Measurements from ENCODE around the gene ZNRF1.
"Not testable (repeated sequence)": the region's sequence is repeated elsewhere in the genome, so short reads cannot be mapped to it uniquely, and the experiment has no call there.

ZNRF1 gene

GRCh38 chr16:75016451-75017081 lies 17.7 kb downstream of the ZNRF1 start:
- Histone ChIP-seq H3K36me3 (ENCODE audit: control insufficient read depth in 4 of 4, insufficient read depth in 4 of 4, low read length in 3 of 4) (peaks cover 3 to 21% (median 13%) of the 10 kb centered on the region in 4 experiments), H3K4me1 (ENCODE audit: control extremely low read depth in 1 of 4, control insufficient read depth in 4 of 4, insufficient read depth in 4 of 4, low read length in 3 of 4) (peaks cover 16 to 33% (median 26%) of the 10 kb centered on the region in 4 experiments)
- H3K27me3 ChIP-seq (replicated peaks in 2 of 5; ENCODE audit: control insufficient read depth in 4 of 5, insufficient read depth in 5 of 5, low read length in 4 of 5); H3K4me3 ChIP-seq (ENCODE audit: control insufficient read depth in 1 of 7, extremely low read depth in 1 of 7, insufficient read depth in 4 of 7, low read depth in 2 of 7, low read length in 6 of 7); H3K9me3 ChIP-seq (ENCODE audit: control extremely low read depth in 1 of 5, control insufficient read depth in 4 of 5, insufficient read depth in 2 of 5, low read depth in 1 of 5, low read length in 4 of 5); POLR2A ChIA-PET; DNase-seq; H3K27ac ChIP-seq (ENCODE audit: insufficient read depth in 1 of 2, low read depth in 1 of 2, low read length in 2 of 2, poor library complexity in 1 of 2, severe bottlenecking in 2 of 2): not testable (repeated sequence)
- CTCF ChIA-PET: interaction anchor here (1.0 to 1.9 kb wide), 7 partner anchors 10 to 95 kb away, joined by 3 to 7 read pairs (median 4); no protein-coding TSS in a partner anchor
- 100% methylated on average over 8 of the region's 12 CpGs for WGBS (ENCODE audit: insufficient coverage)

DNA sequence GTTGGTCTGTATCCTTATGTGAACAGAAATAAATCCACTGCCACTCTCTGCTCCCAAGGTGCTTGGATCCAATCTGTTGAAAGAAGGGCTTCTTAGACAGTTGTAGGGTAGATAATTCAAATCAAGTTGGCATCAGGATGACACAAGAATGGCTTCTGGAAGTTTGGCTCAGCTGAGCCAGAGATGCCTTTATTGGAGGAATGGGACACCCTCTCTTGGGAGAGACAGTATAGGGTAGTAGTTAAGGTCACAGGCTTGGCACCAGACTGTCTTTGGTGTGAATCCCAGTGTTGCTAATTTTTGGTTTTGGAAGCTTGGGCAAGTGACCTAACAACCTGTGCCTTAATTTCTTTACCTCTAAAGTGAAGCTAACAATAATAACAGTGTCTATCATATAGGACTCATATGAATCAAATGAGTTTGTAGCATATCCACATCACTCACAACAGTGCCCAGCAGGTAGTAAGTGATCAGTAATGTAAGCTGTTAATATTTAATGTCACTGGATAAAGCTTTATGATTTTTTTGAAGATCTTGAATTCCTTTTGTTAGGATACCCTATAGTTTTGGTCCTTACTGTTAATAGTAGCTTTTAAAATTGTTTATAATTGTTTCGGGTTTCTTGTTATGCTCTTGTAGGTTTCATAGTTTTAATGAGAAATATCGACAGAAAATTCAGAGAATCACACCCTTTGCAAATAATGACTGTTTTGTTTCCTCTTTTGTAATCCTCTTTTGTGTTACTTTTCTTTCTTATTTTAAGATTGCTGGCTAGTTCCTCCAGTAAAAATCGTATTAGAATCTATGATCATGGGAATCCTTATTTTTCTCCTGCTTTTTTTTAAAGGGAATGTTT lies 19.1 kb downstream of the ZNRF1 start:
- Histone ChIP-seq H3K27ac (ENCODE audit: insufficient read depth in 1 of 2, low read depth in 1 of 2, low read length in 2 of 2, poor library complexity in 1 of 2, severe bottlenecking in 2 of 2) (peak overlapping the region in 1 of 2 experiments; percentile 54), H3K4me1 (ENCODE audit: control extremely low read depth in 1 of 4, control insufficient read depth in 4 of 4, insufficient read depth in 4 of 4, low read length in 3 of 4) (peaks cover 4 to 22% (median 15%) of the 10 kb centered on the region in 4 experiments), H3K9me3 (ENCODE audit: control extremely low read depth in 1 of 5, control insufficient read depth in 4 of 5, insufficient read depth in 2 of 5, low read depth in 1 of 5, low read length in 4 of 5) (peaks cover 0 to 11% (median 4%) of the 10 kb centered on the region in 5 experiments), H3K4me3 (ENCODE audit: control insufficient read depth in 1 of 7, extremely low read depth in 1 of 7, insufficient read depth in 4 of 7, low read depth in 2 of 7, low read length in 6 of 7) (no peak overlapping the region), H3K27me3 (replicated peaks in 2 of 5; ENCODE audit: control insufficient read depth in 4 of 5, insufficient read depth in 5 of 5, low read length in 4 of 5) (no peaks in the 10 kb centered on the region), H3K36me3 (ENCODE audit: control insufficient read depth in 4 of 4, insufficient read depth in 4 of 4, low read length in 3 of 4) (peaks cover 3 to 24% (median 13%) of the 10 kb centered on the region in 4 experiments)
- WGBS (ENCODE audit: insufficient coverage): no CpG with 5 or more reads among the region's 3 CpGs
- POLR2A ChIA-PET: no interaction called here
- CTCF ChIA-PET: interaction anchor here (0.7 to 1.9 kb wide), 11 partner anchors 11 to 94 kb away, joined by 3 to 7 read pairs (median 3); no protein-coding TSS in a partner anchor
- no peak for DNase-seq

GRCh38 chr16:75019007-75019406 lies 20.2 kb downstream of the ZNRF1 start:
- POLR2A ChIA-PET: interaction anchor here (0.6 to 1.0 kb wide), 2 partner anchors 14 to 20 kb away, joined by 3 read pairs; no protein-coding TSS in a partner anchor
- Histone ChIP-seq H3K4me1 (ENCODE audit: control extremely low read depth in 1 of 4, control insufficient read depth in 4 of 4, insufficient read depth in 4 of 4, low read length in 3 of 4) (peaks cover 4 to 21% (median 14%) of the 10 kb centered on the region in 4 experiments), H3K36me3 (ENCODE audit: control insufficient read depth in 4 of 4, insufficient read depth in 4 of 4, low read length in 3 of 4) (peaks cover 3 to 28% (median 13%) of the 10 kb centered on the region in 4 experiments), H3K27ac (ENCODE audit: insufficient read depth in 1 of 2, low read depth in 1 of 2, low read length in 2 of 2, poor library complexity in 1 of 2, severe bottlenecking in 2 of 2) (no peak overlapping the region), H3K9me3 (ENCODE audit: control extremely low read depth in 1 of 5, control insufficient read depth in 4 of 5, insufficient read depth in 2 of 5, low read depth in 1 of 5, low read length in 4 of 5) (peaks cover 0 to 11% (median 4%) of the 10 kb centered on the region in 5 experiments), H3K4me3 (ENCODE audit: control insufficient read depth in 1 of 7, extremely low read depth in 1 of 7, insufficient read depth in 4 of 7, low read depth in 2 of 7, low read length in 6 of 7) (no peak overlapping the region), H3K27me3 (replicated peaks in 2 of 5; ENCODE audit: control insufficient read depth in 4 of 5, insufficient read depth in 5 of 5, low read length in 4 of 5) (no peaks in the 10 kb centered on the region)
- CTCF ChIA-PET: interaction anchor here (0.6 to 1.6 kb wide), 6 partner anchors 10 to 44 kb away, joined by 3 to 5 read pairs (median 4); no protein-coding TSS in a partner anchor
- no peak for DNase-seq
- 89% methylated on average over 7 of the region's 8 CpGs for WGBS (ENCODE audit: insufficient coverage)

DNA sequence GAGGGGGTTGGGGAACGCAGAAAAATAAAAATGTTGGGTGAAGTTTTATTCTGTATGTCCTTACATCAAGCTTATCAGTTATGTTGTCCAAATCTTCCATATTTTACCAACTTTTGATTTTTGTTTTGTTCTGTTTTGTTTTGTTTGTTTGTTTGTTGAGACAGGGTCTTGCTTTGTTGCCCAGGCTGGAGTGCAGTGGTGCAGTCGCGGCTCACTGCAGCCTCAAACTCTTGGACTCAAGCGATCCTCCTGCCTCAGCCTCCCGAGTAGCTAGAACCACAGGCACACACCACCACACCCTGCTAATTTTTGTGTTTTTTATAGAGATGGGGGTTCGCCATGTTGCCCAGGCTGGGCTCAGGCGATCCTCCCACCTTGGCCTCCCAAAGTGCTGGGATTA lies 20.8 kb downstream of the ZNRF1 start:
- CTCF ChIA-PET: interaction anchor here (1.1 to 1.6 kb wide), 3 partner anchors 10 to 43 kb away, joined by 3 to 5 read pairs (median 4); no protein-coding TSS in a partner anchor

GRCh38 chr16:75021410-75021809 lies 22.6 kb downstream of the ZNRF1 start:
- Histone ChIP-seq H3K27ac (ENCODE audit: insufficient read depth in 1 of 2, low read depth in 1 of 2, low read length in 2 of 2, poor library complexity in 1 of 2, severe bottlenecking in 2 of 2) (no peak overlapping the region), H3K9me3 (ENCODE audit: control extremely low read depth in 1 of 5, control insufficient read depth in 4 of 5, insufficient read depth in 2 of 5, low read depth in 1 of 5, low read length in 4 of 5) (peaks cover 0 to 11% (median 4%) of the 10 kb centered on the region in 5 experiments), H3K4me3 (ENCODE audit: control insufficient read depth in 1 of 7, extremely low read depth in 1 of 7, insufficient read depth in 4 of 7, low read depth in 2 of 7, low read length in 6 of 7) (no peak overlapping the region), H3K27me3 (replicated peaks in 2 of 5; ENCODE audit: control insufficient read depth in 4 of 5, insufficient read depth in 5 of 5, low read length in 4 of 5) (no peaks in the 10 kb centered on the region), H3K36me3 (ENCODE audit: control insufficient read depth in 4 of 4, insufficient read depth in 4 of 4, low read length in 3 of 4) (peaks cover 3 to 28% (median 11%) of the 10 kb centered on the region in 4 experiments), H3K4me1 (ENCODE audit: control extremely low read depth in 1 of 4, control insufficient read depth in 4 of 4, insufficient read depth in 4 of 4, low read length in 3 of 4) (peaks cover 17 to 42% (median 33%) of the 10 kb centered on the region in 4 experiments)
- ChIA-PET POLR2A (no interaction called here), CTCF (interaction anchor here (3.3 kb wide), 1 partner anchor 9 kb away, joined by 17 read pairs; no protein-coding TSS in a partner anchor)
- WGBS (ENCODE audit: insufficient coverage): 100% methylated on average over 1 of the region's 1 CpG
- no peak for DNase-seq

More for the DNA sequence above, 20.8 kb downstream of the ZNRF1 start:
- POLR2A ChIA-PET: interaction anchor here (1.0 kb wide), 1 partner anchor 14 kb away, joined by 3 read pairs; no protein-coding TSS in a partner anchor
- peaks cover 9 to 27% (median 18%) of the 10 kb centered on the region in 4 experiments for H3K4me1 ChIP-seq (ENCODE audit: control extremely low read depth in 1 of 4, control insufficient read depth in 4 of 4, insufficient read depth in 4 of 4, low read length in 3 of 4)
- H3K27me3 ChIP-seq (replicated peaks in 2 of 5; ENCODE audit: control insufficient read depth in 4 of 5, insufficient read depth in 5 of 5, low read length in 4 of 5): no peaks in the 10 kb centered on the region
- no peak overlapping the region for H3K27ac ChIP-seq (ENCODE audit: insufficient read depth in 1 of 2, low read depth in 1 of 2, low read length in 2 of 2, poor library complexity in 1 of 2, severe bottlenecking in 2 of 2)
- no peak overlapping the region for H3K4me3 ChIP-seq (ENCODE audit: control insufficient read depth in 1 of 7, extremely low read depth in 1 of 7, insufficient read depth in 4 of 7, low read depth in 2 of 7, low read length in 6 of 7)
- peaks cover 0 to 11% (median 4%) of the 10 kb centered on the region in 5 experiments for H3K9me3 ChIP-seq (ENCODE audit: control extremely low read depth in 1 of 5, control insufficient read depth in 4 of 5, insufficient read depth in 2 of 5, low read depth in 1 of 5, low read length in 4 of 5)
- no peak for DNase-seq
- peaks cover 3 to 28% (median 13%) of the 10 kb centered on the region in 4 experiments for H3K36me3 ChIP-seq (ENCODE audit: control insufficient read depth in 4 of 4, insufficient read depth in 4 of 4, low read length in 3 of 4)
- WGBS (ENCODE audit: insufficient coverage): 100% methylated on average over 1 of the region's 7 CpGs

- Histone ChIP-seq H3K27ac (ENCODE audit: insufficient read depth in 1 of 2, low read depth in 1 of 2, low read length in 2 of 2, poor library complexity in 1 of 2, severe bottlenecking in 2 of 2) (no peak overlapping the region), H3K36me3 (ENCODE audit: control insufficient read depth in 4 of 4, insufficient read depth in 4 of 4, low read length in 3 of 4) (peaks cover 3 to 27% (median 11%) of the 10 kb centered on the region in 4 experiments), H3K9me3 (ENCODE audit: control extremely low read depth in 1 of 5, control insufficient read depth in 4 of 5, insufficient read depth in 2 of 5, low read depth in 1 of 5, low read length in 4 of 5) (peaks cover 0 to 11% (median 4%) of the 10 kb centered on the region in 5 experiments), H3K4me3 (ENCODE audit: control insufficient read depth in 1 of 7, extremely low read depth in 1 of 7, insufficient read depth in 4 of 7, low read depth in 2 of 7, low read length in 6 of 7) (no peak overlapping the region), H3K27me3 (replicated peaks in 2 of 5; ENCODE audit: control insufficient read depth in 4 of 5, insufficient read depth in 5 of 5, low read length in 4 of 5) (no peaks in the 10 kb centered on the region), H3K4me1 (ENCODE audit: control extremely low read depth in 1 of 4, control insufficient read depth in 4 of 4, insufficient read depth in 4 of 4, low read length in 3 of 4) (peaks cover 14 to 41% (median 33%) of the 10 kb centered on the region in 4 experiments)
- WGBS (ENCODE audit: insufficient coverage): 100% methylated on average over 2 of the region's 4 CpGs
- ChIA-PET CTCF (interaction anchor here (3.3 kb wide), 1 partner anchor 10 kb away, joined by 17 read pairs; no protein-coding TSS in a partner anchor), POLR2A (no interaction called here)
- no peak for DNase-seq
Observed at GRCh38 chr16:75022567-75022966, 23.7 kb downstream of the ZNRF1 start.
